Psoas muscle (tissue), 8 donors: ENCODE data around the gene ZMYM4. TPM values are rescaled to one million over a fixed set of nuclear protein-coding genes. Genes with fewer than 3 reads are reported as not detected.

Experiments used
- ATAC-seq, 4 donors: fragments of 200-7000 bp; cut with Tn5 transposase; one replicate each; pipeline ENCODE4 v1.9.1; 2020; ENCODE audit warnings: moderate library complexity in 3 of 4, mild to moderate bottlenecking in 2 of 4
- DNase-seq, 2 donors: peaks; one replicate each; pipeline ENCODE4 v3.0.0-alpha.2; 2020
- H3K27ac ChIP-seq: fragments of 200-600 bp; one replicate; pipeline ENCODE4 v1.8.0; 2022
- H3K27me3 ChIP-seq, 3 donors: fragments of 200-600 bp in 1 of 3; one replicate each; pipeline versions ENCODE4 v1.6.1 to v1.8.0; 2013 to 2022; ENCODE audit warnings: low read length in 2 of 3, mild to moderate bottlenecking in 2 of 3, moderate library complexity in 1 of 3; ENCODE audit not compliant: insufficient read depth in 3 of 3
- H3K36me3 ChIP-seq, 2 donors: fragments of 200-600 bp in 1 of 2; one replicate each; pipeline versions ENCODE4 v1.6.1 to v1.8.0; 2013 to 2022; ENCODE audit warnings: low read depth in 1 of 2, mild to moderate bottlenecking in 1 of 2, moderate library complexity in 1 of 2; ENCODE audit not compliant: insufficient read depth in 1 of 2
- H3K4me1 ChIP-seq: fragments of 200-600 bp; one replicate; pipeline ENCODE4 v1.8.0; 2022
- H3K4me3 ChIP-seq: fragments of 200-600 bp; one replicate; pipeline ENCODE4 v1.8.0; 2022; ENCODE audit warnings: mild to moderate bottlenecking
- H3K9me3 ChIP-seq: fragments of 200-600 bp; one replicate; pipeline ENCODE4 v1.8.0; 2022
- WGBS, 3 donors: extraction: QIAGEN DNeasy Blood & Tissue Kit; methylation state at CpG; one replicate each; pipeline versions ENCODE4 v1.1.6 to v1.1.7; 2013; 5-methylcytosine and 5-hydroxymethylcytosine counted together
- intact Hi-C, 2 donors: fragments of 100-400 bp; cut with DNase I; formaldehyde crosslinking; loops; one replicate each; pipeline versions ENCODE4 v1.11.0 to v1.14.2; 2022
- polyA plus RNA-seq, 3 donors: library from polyadenylated mRNA; stranded (reverse); fragments of 200-250 nt; gene quantifications; one replicate each; pipeline ENCODE4 v1.2.3, GENCODE V29; 2013
- total RNA-seq, 4 donors: library from RNA; stranded (reverse); fragmentation: NEBNext Ultra II Directional in 2 of 4; extraction: Animal tissue kit (Norgen Biotek cat#: 25700) in 2 of 4; gene quantifications; one replicate each; pipeline versions ENCODE4 v1.2.1 to v1.2.4, GENCODE V29; 2021 to 2023
- TF ChIP-seq, protein P1 (sequence below): fragments of 200-600 bp; IDR thresholded peaks from one replicate; pipeline ENCODE4 v1.8.0; 2022; ENCODE audit warnings: antibody characterized with exemption
- donor health status: healthy with polysubstance abuse.
- donor health status: DM: no; HTN: no; CAD: no; lungs with moderate emphysema.
- donor health status: Bipolar disorder and iron deficiency.
- donor health status: healthy.
- donor health status: DM: yes; HTN: yes; CAD: no.
- donor health status: DM: no; HTN: no; CAD: no.
- donor health status: DM: no; HTN: no; CAD: no.
- donor health status: DM: yes; HTN: yes; CAD: no.

ZMYM4 gene
- total and polyA plus RNA-seq, 7 donors: 4.6 to 32.6 (median 25.3) TPM

DNA sequence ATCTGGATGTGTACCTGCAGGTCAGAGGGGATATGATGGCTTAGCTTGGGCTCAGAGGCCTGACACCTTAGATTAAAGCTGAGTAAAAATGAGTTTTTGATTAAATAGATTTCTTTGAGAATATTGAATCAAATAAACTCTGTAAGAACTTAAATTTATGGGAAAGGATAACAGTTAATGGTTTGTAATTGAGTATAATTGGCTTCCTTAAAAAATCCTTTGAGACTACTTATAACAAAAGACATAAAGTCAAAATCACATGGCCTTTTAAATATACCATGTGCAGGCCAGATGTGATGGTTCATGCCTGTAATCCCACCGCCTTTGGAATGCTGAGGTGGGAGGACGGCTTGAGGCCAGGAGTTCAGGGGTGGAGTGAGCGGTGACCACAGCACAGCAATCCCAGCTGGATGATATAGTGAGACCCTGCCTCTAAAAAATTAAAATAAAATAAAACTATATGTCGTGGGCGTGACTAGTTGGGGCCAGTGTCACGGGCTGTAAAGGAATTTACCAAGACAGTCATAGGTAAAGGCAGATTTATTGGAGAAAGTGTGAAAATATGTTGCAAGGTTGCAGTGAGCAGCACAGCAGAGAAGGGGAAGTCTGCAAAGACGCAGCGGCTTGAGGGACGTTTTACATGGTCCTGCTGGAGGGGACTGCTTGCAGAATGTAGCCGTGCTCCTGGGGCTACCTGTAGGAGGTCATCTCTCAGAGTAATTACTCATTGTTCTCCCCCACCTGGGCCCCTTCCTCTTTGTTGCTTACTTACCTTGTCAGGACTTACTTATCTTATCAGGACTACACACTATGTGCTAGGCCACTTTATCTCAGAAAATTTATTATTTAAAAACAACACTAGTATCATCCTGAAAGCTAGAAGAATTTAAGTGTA lies 122.3 kb downstream of the ZMYM4 start:
- H3K27me3 ChIP-seq: no peaks in the 10 kb centered on the region
- no peaks in the 10 kb centered on the region for H3K4me1 ChIP-seq
- no peak for ATAC-seq
- no peak overlapping the region for H3K27ac ChIP-seq
- H3K9me3 ChIP-seq: no peaks in the 10 kb centered on the region
- no peak for DNase-seq
- no peak overlapping the region for H3K4me3 ChIP-seq
- intact Hi-C loops: no loop called here
- 84 to 86% (median 86%) methylated on average over 10 of the region's 10 CpGs for WGBS, 3 donors
- TF ChIP-seq, protein P1, sequence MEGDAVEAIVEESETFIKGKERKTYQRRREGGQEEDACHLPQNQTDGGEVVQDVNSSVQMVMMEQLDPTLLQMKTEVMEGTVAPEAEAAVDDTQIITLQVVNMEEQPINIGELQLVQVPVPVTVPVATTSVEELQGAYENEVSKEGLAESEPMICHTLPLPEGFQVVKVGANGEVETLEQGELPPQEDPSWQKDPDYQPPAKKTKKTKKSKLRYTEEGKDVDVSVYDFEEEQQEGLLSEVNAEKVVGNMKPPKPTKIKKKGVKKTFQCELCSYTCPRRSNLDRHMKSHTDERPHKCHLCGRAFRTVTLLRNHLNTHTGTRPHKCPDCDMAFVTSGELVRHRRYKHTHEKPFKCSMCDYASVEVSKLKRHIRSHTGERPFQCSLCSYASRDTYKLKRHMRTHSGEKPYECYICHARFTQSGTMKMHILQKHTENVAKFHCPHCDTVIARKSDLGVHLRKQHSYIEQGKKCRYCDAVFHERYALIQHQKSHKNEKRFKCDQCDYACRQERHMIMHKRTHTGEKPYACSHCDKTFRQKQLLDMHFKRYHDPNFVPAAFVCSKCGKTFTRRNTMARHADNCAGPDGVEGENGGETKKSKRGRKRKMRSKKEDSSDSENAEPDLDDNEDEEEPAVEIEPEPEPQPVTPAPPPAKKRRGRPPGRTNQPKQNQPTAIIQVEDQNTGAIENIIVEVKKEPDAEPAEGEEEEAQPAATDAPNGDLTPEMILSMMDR: no peak
- peaks cover 10 to 90% of the 10 kb centered on the region in 2 donors for H3K36me3 ChIP-seq

DNA sequence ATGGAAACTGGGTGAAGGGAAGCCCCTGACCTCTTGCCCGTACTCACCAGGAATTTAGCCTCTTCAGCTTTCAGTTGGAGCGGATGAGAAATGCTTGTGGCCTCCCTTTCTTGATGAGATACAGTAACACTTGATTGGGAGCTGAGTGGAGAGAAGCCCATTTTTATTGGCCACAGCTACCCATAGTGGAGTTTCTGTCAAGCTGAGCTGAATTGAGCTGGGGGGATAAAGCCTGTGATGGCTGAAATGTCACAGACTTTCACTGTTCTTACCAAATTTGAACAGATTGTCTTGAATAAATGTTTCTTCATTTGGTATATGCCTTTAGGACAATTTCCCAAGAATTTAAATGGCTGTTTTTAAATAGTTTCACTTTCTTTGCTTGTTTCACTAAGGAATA lies 125.9 kb downstream of the ZMYM4 start:
- Histone ChIP-seq H3K27me3 (no peaks in the 10 kb centered on the region), H3K36me3 (peaks cover 6 to 96% of the 10 kb centered on the region in 2 donors), H3K9me3 (no peaks in the 10 kb centered on the region), H3K27ac (no peak overlapping the region), H3K4me3 (no peak overlapping the region), H3K4me1 (no peaks in the 10 kb centered on the region)
- DNase-seq (no peak), ATAC-seq (no peak)
- 58 to 98% (median 95%) methylated on average over 2 of the region's 2 CpGs for WGBS, 3 donors
- intact Hi-C loops: no loop called here
- TF ChIP-seq, protein P1: no peak

DNA sequence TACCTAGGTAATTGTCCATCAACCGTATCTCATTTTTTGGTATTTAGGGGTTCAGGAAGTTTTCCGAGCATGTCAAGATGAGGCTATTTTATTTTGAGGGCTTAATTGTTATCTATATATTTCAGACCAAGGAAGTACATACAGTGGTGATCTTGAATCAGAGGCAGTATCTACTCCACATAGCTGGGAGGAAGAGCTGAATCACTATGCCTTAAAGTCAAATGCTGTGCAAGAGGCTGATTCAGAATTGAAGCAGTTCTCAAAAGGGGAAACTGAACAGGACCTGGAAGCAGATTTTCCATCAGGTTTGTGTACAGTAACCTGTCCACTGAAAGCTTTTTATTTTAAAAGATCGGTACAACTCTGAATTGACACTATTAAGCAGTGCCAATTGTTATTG lies 130.2 kb downstream of the ZMYM4 start:
- WGBS, 3 donors: 95 to 96% (median 95%) methylated on average over 3 of the region's 3 CpGs
- DNase-seq (no peak), ATAC-seq (no peak)
- no peaks in the 10 kb centered on the region for H3K9me3 ChIP-seq
- H3K36me3 ChIP-seq: peaks cover 5 to 96% of the 10 kb centered on the region in 2 donors
- H3K27me3 ChIP-seq: no peaks in the 10 kb centered on the region
- H3K27ac ChIP-seq: no peak overlapping the region
- H3K4me1 ChIP-seq: no peaks in the 10 kb centered on the region
- TF ChIP-seq, protein P1: no peak
- H3K4me3 ChIP-seq: no peak overlapping the region
- intact Hi-C loops: no loop called here

DNA sequence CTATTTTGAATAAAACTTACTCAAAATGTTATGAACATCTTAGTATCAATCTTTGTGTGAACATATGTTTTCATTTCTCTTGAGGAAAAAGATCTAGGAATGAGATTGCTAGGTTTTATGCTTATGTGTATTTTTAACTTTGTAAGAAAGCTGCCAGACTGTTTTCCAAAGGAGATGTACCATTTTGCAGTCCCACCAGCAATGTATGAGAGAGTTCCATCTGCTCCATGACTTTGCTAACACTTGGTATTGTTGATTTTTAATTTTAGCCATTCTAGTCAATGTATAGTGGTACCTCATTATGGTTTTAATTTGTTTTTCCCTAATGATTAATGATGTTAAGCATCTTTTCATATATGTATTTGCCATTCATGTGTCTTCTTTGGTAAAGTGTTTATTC lies 132.5 kb downstream of the ZMYM4 start:
- Histone ChIP-seq H3K9me3 (no peaks in the 10 kb centered on the region), H3K36me3 (peaks cover 2 to 85% of the 10 kb centered on the region in 2 donors), H3K4me3 (no peak overlapping the region), H3K27ac (no peak overlapping the region), H3K27me3 (no peaks in the 10 kb centered on the region), H3K4me1 (no peaks in the 10 kb centered on the region)
- TF ChIP-seq, protein P1: no peak
- intact Hi-C loops: loop anchor here in 1 of 2 donors (10.0 kb wide), 1 partner anchor 196 kb away; no protein-coding TSS in a partner anchor
- no peak for DNase-seq
- no peak for ATAC-seq
